Naive thymus-derived CD4-positive, alpha-beta T cell (primary cell): ENCODE measurements around the gene PLA2G6. TPM values are rescaled to one million over a fixed set of nuclear protein-coding genes. Genes with fewer than 3 reads are reported as not detected.

ENCODE experiments used
- ATAC-seq: fragments of 150-1000 bp; cut with Tn5 transposase; 2 replicates; pipeline ENCODE4 v1.10.0; 2021; ENCODE audit warnings: mild to moderate bottlenecking, moderate library complexity
- CTCF ChIA-PET: fragments of 350-600 bp; sonication (Branson Sonifier 250); formaldehyde crosslinking; loops from one replicate; lab custom pipeline; 2021; ENCODE audit warnings: antibody characterized with exemption; lab: Charles Lee
- POLR2A ChIA-PET: fragments of 350-600 bp; sonication (Branson Sonifier 250); formaldehyde crosslinking; loops from one replicate; lab custom pipeline; 2021; ENCODE audit warnings: antibody characterized with exemption, inconsistent platforms; lab: Charles Lee
- DNase-seq, 9 donors: peaks; one replicate each; pipeline versions ENCODE4 v3.0.0 to v3.0.0-alpha.2; 2020 to 2022; ENCODE audit warnings: mixed read lengths in 1 of 9
- H3K27ac ChIP-seq: one replicate; pipeline ENCODE4 v1.7.0; 2013; ENCODE audit warnings: mild to moderate bottlenecking, low read depth, low read length, moderate library complexity
- H3K27me3 ChIP-seq, 2 donors: one replicate each; pipeline ENCODE4 v1.7.0; 2013; ENCODE audit warnings: low read length in 2 of 2, mild to moderate bottlenecking in 2 of 2, moderate library complexity in 2 of 2; ENCODE audit not compliant: control insufficient read depth in 2 of 2, insufficient read depth in 2 of 2
- H3K36me3 ChIP-seq, 3 experiments: 1 replicate in 2 of 3; 2 replicates in 1 of 3; pipeline ENCODE4 v1.7.0; 2013; ENCODE audit warnings: low read length in 3 of 3, mild to moderate bottlenecking in 3 of 3, moderate library complexity in 1 of 3; ENCODE audit not compliant: insufficient read depth in 3 of 3, control insufficient read depth in 2 of 3
- H3K4me1 ChIP-seq, 2 donors: one replicate each; pipeline ENCODE4 v1.7.0; 2013; ENCODE audit warnings: low read length in 2 of 2, mild to moderate bottlenecking in 2 of 2, moderate library complexity in 1 of 2; ENCODE audit not compliant: control insufficient read depth in 2 of 2, insufficient read depth in 2 of 2
- H3K4me3 ChIP-seq: 2 replicates; pipeline ENCODE4 v1.7.0; 2013; ENCODE audit warnings: mild to moderate bottlenecking, low read length
- H3K9me3 ChIP-seq, 3 experiments: 1 replicate in 2 of 3; 2 replicates in 1 of 3; pipeline ENCODE4 v1.7.0; 2013; ENCODE audit warnings: low read length in 3 of 3; ENCODE audit not compliant: control insufficient read depth in 2 of 3
- H3K27ac Mint-ChIP-seq, 9 donors: one replicate each; pipeline ENCODE4 v1.8.0; 2020 to 2022; ENCODE audit warnings: mixed read lengths in 9 of 9, mild to moderate bottlenecking in 8 of 9, moderate library complexity in 5 of 9, inconsistent platforms in 2 of 9
- H3K27me3 Mint-ChIP-seq, 5 donors: one replicate each; pipeline ENCODE4 v1.8.0; 2021 to 2022; ENCODE audit warnings: mixed read lengths in 5 of 5, mild to moderate bottlenecking in 1 of 5
- H3K36me3 Mint-ChIP-seq, 5 donors: one replicate each; pipeline ENCODE4 v1.8.0; 2020 to 2022; ENCODE audit warnings: mixed read lengths in 5 of 5, mild to moderate bottlenecking in 3 of 5, inconsistent platforms in 1 of 5
- H3K4me1 Mint-ChIP-seq, 7 donors: one replicate each; pipeline ENCODE4 v1.8.0; 2020 to 2022; ENCODE audit warnings: mixed read lengths in 7 of 7, mild to moderate bottlenecking in 3 of 7, inconsistent platforms in 1 of 7
- H3K4me3 Mint-ChIP-seq, 10 donors: one replicate each; pipeline ENCODE4 v1.8.0; 2020 to 2022; ENCODE audit warnings: mild to moderate bottlenecking in 10 of 10, mixed read lengths in 10 of 10, moderate library complexity in 6 of 10, inconsistent platforms in 2 of 10
- H3K9me3 Mint-ChIP-seq, 11 donors: one replicate each; pipeline ENCODE4 v1.8.0; 2020 to 2022; ENCODE audit warnings: mixed read lengths in 11 of 11, mild to moderate bottlenecking in 4 of 11, inconsistent platforms in 1 of 11, moderate library complexity in 1 of 11
- intact Hi-C, 2 donors: fragments of 100-400 bp; cut with micrococcal nuclease; formaldehyde crosslinking; loops; one replicate each; pipeline ENCODE4 v1.15.1; 2023
- polyA plus RNA-seq, 2 donors: library from polyadenylated mRNA; unstranded; fragments of 300-500 nt; fragmentation: Illumina TruSeq; gene quantifications; one replicate each; pipeline ENCODE4 v1.2.3, GENCODE V29; 2021
- total RNA-seq, 6 experiments: library from RNA in 5 of 6; stranded (reverse) in 5 of 6; gene quantifications; 1 replicate in 5 of 6; 2 replicates in 1 of 6; pipeline ENCODE4 v1.2.3 and lab custom pipeline; 2021 to 2026

PLA2G6 gene
- total and polyA plus RNA-seq, 7 experiments from 2014 or later: 4.8 to 252 (median 78.9) TPM

DNA sequence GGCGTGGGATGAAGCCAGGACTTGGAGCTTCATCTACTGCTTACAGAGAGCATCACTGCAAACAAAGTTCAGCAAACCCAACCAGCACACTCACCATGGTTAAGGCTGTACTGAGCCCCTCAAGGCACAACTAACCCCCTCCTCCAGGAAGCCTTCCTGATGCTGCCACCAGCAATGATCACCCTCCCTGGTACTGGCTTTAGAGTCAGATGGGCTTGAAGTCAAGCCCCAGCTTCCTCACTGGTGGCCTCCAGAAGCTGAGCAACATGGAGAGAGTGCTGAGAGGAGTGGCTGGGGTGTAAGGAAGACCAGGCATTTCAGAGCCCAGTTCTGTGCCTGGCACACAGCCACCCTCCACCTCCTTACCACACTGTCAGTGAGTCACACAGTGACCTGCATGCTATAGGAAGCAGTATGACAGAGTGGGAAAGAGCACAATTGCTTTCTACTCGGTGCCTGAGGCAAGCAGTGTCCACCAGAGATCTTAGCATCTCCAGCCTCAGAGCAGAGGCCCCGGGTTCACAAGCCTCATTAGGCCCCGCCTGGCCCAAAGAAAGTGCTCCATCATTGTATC, 46.4 kb downstream of the PLA2G6 start:
- H3K27ac Mint-ChIP-seq: no peak overlapping the region
- no peaks in the 10 kb centered on the region for H3K27me3 ChIP-seq
- ChIA-PET POLR2A (no interaction called here), CTCF (no interaction called here)
- no peak overlapping the region for H3K27ac ChIP-seq
- no peaks in the 10 kb centered on the region for H3K4me1 ChIP-seq
- intact Hi-C loops: no loop called here
- ATAC-seq (no peak), DNase-seq (no peak)
- no peaks in the 10 kb centered on the region for H3K9me3 Mint-ChIP-seq
- no peak overlapping the region for H3K4me3 Mint-ChIP-seq
- no peaks in the 10 kb centered on the region for H3K4me1 Mint-ChIP-seq
- H3K4me3 ChIP-seq: no peak overlapping the region
- H3K36me3 ChIP-seq: peaks cover 0 to 67% (median 0%) of the 10 kb centered on the region in 3 experiments
- H3K27me3 Mint-ChIP-seq: no peaks in the 10 kb centered on the region
- H3K36me3 Mint-ChIP-seq: peaks cover 6 to 37% (median 11%) of the 10 kb centered on the region in 5 donors
- H3K9me3 ChIP-seq: no peaks in the 10 kb centered on the region

DNA sequence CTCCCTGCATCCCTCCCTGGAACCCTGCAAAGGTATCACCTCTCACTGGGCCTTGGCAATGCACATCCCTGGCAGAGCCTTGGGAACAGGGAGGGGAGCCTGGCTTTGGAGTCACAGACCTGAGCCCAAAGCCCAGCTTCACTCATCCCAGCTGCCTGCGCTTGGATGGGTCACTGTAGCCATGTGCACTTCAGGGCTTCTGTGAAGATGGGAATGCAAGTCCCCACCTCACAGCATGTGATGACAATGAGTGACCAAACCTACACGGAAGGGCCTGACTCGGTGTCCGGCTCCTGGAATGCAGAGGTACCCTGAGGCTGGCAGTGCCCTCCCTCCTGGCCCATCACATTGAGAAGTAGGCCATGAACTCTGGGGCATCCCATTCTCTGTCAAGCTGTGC, 48.3 kb downstream of the PLA2G6 start:
- Histone ChIP-seq H3K4me3 (no peak overlapping the region), H3K27me3 (no peaks in the 10 kb centered on the region), H3K36me3 (peaks cover 0 to 72% (median 0%) of the 10 kb centered on the region in 3 experiments), H3K9me3 (no peaks in the 10 kb centered on the region), H3K4me1 (no peaks in the 10 kb centered on the region), H3K27ac (no peak overlapping the region)
- intact Hi-C loops: no loop called here
- Mint-ChIP-seq H3K27ac (no peak overlapping the region), H3K36me3 (peaks cover 6 to 31% (median 7%) of the 10 kb centered on the region in 5 donors), H3K4me3 (no peak overlapping the region), H3K4me1 (no peaks in the 10 kb centered on the region), H3K27me3 (no peaks in the 10 kb centered on the region), H3K9me3 (no peaks in the 10 kb centered on the region)
- DNase-seq (no peak), ATAC-seq (no peak)
- CTCF ChIA-PET: no interaction called here
- POLR2A ChIA-PET: no interaction called here

DNA sequence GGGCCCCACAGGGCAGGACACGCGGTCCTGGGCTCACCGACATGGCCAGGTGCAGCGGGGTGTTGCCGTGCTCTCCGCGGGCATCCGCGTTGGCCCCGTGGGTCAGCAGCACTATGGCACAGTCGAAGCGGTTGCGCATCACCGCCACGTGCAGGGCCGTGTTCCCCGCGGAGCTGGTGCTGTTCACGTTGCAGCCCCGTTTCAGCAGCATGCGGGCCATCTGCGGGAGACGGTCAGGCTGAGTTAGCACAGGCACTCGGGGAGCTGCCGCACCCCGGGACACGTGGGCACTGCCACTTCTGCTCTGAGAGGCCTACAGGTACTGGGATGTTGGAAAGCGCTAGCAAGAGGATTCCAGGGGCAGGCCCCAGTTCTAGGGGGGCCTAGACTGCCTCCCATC, 48.8 kb downstream of the PLA2G6 start:
- Mint-ChIP-seq H3K27ac (no peak overlapping the region), H3K4me1 (no peaks in the 10 kb centered on the region), H3K4me3 (no peak overlapping the region), H3K9me3 (no peaks in the 10 kb centered on the region), H3K36me3 (peaks cover 6 to 26% (median 7%) of the 10 kb centered on the region in 5 donors), H3K27me3 (no peaks in the 10 kb centered on the region)
- no peaks in the 10 kb centered on the region for H3K27me3 ChIP-seq
- H3K9me3 ChIP-seq: no peaks in the 10 kb centered on the region
- H3K36me3 ChIP-seq: peaks cover 0 to 70% (median 0%) of the 10 kb centered on the region in 3 experiments
- H3K4me3 ChIP-seq: no peak overlapping the region
- ChIA-PET CTCF (no interaction called here), POLR2A (no interaction called here)
- intact Hi-C loops: no loop called here
- ATAC-seq: no peak
- DNase-seq: no peak
- H3K4me1 ChIP-seq: no peaks in the 10 kb centered on the region
- no peak overlapping the region for H3K27ac ChIP-seq

DNA sequence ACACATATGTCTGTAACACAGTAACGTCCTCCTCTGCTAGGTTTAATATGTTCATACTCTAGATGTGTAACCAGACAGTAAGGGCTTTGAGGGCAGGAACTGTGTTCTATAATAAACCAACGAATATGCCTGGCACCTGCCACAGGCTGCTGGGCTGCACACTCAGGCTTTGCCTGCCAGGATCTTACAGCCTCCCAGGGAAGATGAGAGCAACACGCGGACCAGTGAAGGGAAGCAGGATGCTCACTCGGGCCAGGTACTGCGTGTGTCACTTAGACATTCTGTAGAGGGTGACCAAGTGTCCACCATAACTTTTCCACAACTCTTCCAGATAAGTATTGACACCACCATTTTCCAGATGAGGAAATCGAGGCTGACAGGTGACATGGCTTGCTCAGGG, 49.5 kb downstream of the PLA2G6 start:
- peaks cover 6 to 24% (median 7%) of the 10 kb centered on the region in 5 donors for H3K36me3 Mint-ChIP-seq
- Histone ChIP-seq H3K27me3 (no peaks in the 10 kb centered on the region), H3K4me3 (no peak overlapping the region), H3K27ac (no peak overlapping the region), H3K9me3 (no peaks in the 10 kb centered on the region), H3K36me3 (peaks cover 0 to 72% (median 0%) of the 10 kb centered on the region in 3 experiments), H3K4me1 (no peaks in the 10 kb centered on the region)
- ChIA-PET CTCF (no interaction called here), POLR2A (no interaction called here)
- no peaks in the 10 kb centered on the region for H3K27me3 Mint-ChIP-seq
- H3K9me3 Mint-ChIP-seq: no peaks in the 10 kb centered on the region
- H3K27ac Mint-ChIP-seq: no peak overlapping the region
- no peaks in the 10 kb centered on the region for H3K4me1 Mint-ChIP-seq
- no peak for ATAC-seq
- H3K4me3 Mint-ChIP-seq: no peak overlapping the region
- no peak for DNase-seq
- intact Hi-C loops: no loop called here

DNA sequence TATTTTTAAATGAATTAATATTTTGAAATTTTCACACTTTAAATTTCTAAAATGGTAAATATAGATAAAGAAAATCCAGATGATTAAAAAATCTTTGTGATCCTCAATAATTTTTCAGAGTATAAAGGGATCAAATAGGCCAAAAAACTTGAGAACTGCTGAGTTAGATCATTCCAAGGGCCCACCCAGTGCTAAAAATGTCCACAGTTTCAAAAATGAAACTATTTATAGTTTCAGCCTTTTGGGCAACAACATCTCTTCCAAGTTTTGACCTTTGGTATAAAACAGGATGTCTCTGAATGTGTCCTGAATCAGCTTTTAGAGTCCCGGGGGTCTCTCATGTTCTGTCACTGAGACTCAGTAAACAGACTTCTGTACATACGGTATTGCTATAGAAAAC, 50.2 kb downstream of the PLA2G6 start:
- Histone ChIP-seq H3K27ac (no peak overlapping the region), H3K36me3 (peaks cover 0 to 74% (median 0%) of the 10 kb centered on the region in 3 experiments), H3K4me3 (no peak overlapping the region), H3K4me1 (no peaks in the 10 kb centered on the region), H3K27me3 (no peaks in the 10 kb centered on the region), H3K9me3 (no peaks in the 10 kb centered on the region)
- ChIA-PET CTCF (no interaction called here), POLR2A (no interaction called here)
- DNase-seq: no peak
- intact Hi-C loops: no loop called here
- Mint-ChIP-seq H3K4me3 (no peak overlapping the region), H3K27me3 (no peaks in the 10 kb centered on the region), H3K36me3 (peaks cover 6 to 31% (median 7%) of the 10 kb centered on the region in 5 donors), H3K9me3 (no peaks in the 10 kb centered on the region), H3K4me1 (no peaks in the 10 kb centered on the region), H3K27ac (no peak overlapping the region)
- ATAC-seq: no peak

DNA sequence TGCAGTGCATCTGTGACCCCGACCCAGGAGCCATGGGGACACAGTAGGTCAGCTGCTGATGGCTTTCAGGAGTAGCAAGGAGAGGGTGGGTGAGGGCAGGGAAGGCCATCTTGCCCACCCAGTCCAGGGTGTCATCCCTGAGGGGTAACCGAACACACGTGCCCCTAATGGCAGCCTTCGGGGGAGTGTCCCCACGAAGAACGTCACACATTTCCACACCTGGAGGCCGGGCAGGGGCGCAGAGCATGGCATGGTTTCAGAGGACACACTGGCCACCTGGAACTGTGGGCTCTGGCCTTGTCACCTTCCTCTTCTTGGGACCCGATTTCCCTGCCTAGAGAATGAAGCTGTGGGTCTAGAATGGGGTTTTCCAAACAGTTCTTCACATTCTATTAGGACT, 51.8 kb downstream of the PLA2G6 start:
- POLR2A ChIA-PET: no interaction called here
- no peaks in the 10 kb centered on the region for H3K4me1 Mint-ChIP-seq
- no peaks in the 10 kb centered on the region for H3K27me3 Mint-ChIP-seq
- peaks cover 0 to 27% (median 6%) of the 10 kb centered on the region in 5 donors for H3K36me3 Mint-ChIP-seq
- Histone ChIP-seq H3K36me3 (peaks cover 0 to 77% (median 3%) of the 10 kb centered on the region in 3 experiments), H3K27me3 (no peaks in the 10 kb centered on the region), H3K9me3 (no peaks in the 10 kb centered on the region), H3K4me3 (no peak overlapping the region), H3K27ac (no peak overlapping the region), H3K4me1 (no peaks in the 10 kb centered on the region)
- intact Hi-C loops: no loop called here
- CTCF ChIA-PET: no interaction called here
- no peak for ATAC-seq
- no peaks in the 10 kb centered on the region for H3K9me3 Mint-ChIP-seq
- no peak for DNase-seq
- H3K4me3 Mint-ChIP-seq: no peak overlapping the region
- H3K27ac Mint-ChIP-seq: no peak overlapping the region

DNA sequence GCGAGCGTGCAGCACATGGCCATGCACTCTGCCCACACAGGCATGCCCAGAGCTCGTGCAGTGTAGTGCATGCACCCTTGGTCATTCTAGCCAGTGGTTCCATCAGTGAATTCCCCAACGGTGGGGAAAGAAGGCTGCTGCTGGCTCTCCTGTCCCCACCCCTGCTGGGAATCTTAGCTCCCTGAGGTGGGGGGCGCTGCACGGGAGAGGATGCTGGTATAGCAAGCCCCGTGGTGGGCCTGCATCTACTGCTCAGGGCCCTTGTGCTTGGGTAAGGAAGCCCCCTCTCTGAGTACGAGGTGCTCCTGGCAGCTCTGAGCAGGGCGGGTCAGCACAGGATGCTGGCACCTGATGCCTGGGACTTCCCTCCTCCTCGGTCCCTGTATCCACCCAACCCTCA, 52.6 kb downstream of the PLA2G6 start:
- H3K27ac Mint-ChIP-seq: no peak overlapping the region
- intact Hi-C loops: no loop called here
- H3K4me3 Mint-ChIP-seq: no peak overlapping the region
- H3K27ac ChIP-seq: no peak overlapping the region
- H3K4me1 Mint-ChIP-seq: peaks cover 0 to 5% (median 0%) of the 10 kb centered on the region in 7 donors
- H3K9me3 Mint-ChIP-seq: no peaks in the 10 kb centered on the region
- H3K36me3 ChIP-seq: peaks cover 0 to 72% (median 3%) of the 10 kb centered on the region in 3 experiments
- H3K36me3 Mint-ChIP-seq: peaks cover 0 to 24% (median 3%) of the 10 kb centered on the region in 5 donors
- no peaks in the 10 kb centered on the region for H3K27me3 Mint-ChIP-seq
- ChIA-PET CTCF (interaction anchor here (1.0 kb wide), 1 partner anchor 15 kb away, joined by 5 read pairs; no protein-coding TSS in a partner anchor), POLR2A (no interaction called here)
- no peaks in the 10 kb centered on the region for H3K27me3 ChIP-seq
- DNase-seq: no peak
- H3K4me3 ChIP-seq: no peak overlapping the region
- H3K4me1 ChIP-seq: no peaks in the 10 kb centered on the region
- no peaks in the 10 kb centered on the region for H3K9me3 ChIP-seq
- ATAC-seq: no peak
